ENCODE results near the gene NEURL1B.

- TF ChIP-seq POLR2A (IDR thresholded peaks at IDR 0.05): no peak
- TF ChIP-seq CTCF (IDR thresholded peaks at IDR 0.05): no peak
Measured at GRCh38 chr5:172662596-172662995, 21.5 kb downstream of the NEURL1B start.

Data from heart left ventricle (tissue), 13 donors.